Fibroblast of villous mesenchyme (primary cell): ENCODE results near the gene KDM2A. TPM values are rescaled to one million over a fixed set of nuclear protein-coding genes. Genes with fewer than 3 reads are reported as not detected.
"Not testable (repeated sequence)": the region's sequence is repeated elsewhere in the genome, so short reads cannot be mapped to it uniquely, and the experiment has no call there.

Experiments
- DNase-seq: peaks from one replicate; pipeline ENCODE4 v3.0.0-alpha.2; 2010; ENCODE audit warnings: low read depth
- H3K4me3 ChIP-seq: 2 replicates; pipeline ENCODE4 v1.5.1; 2011; ENCODE audit warnings: low read depth, mild to moderate bottlenecking, low read length
- CTCF ChIP-seq: IDR thresholded peaks from 2 replicates; pipeline ENCODE4 v1.5.1; 2012; ENCODE audit warnings: low read depth, mild to moderate bottlenecking, low read length; ENCODE audit not compliant: insufficient read depth
- total RNA-seq: library from RNA; depleted of rRNA; stranded (reverse); fragments of >200 nt; gene quantifications from 2 replicates; pipeline ENCODE4 v1.2.3, GENCODE V29; 2012

KDM2A gene
- total RNA-seq, 1 donor, result 50.5 TPM

DNA sequence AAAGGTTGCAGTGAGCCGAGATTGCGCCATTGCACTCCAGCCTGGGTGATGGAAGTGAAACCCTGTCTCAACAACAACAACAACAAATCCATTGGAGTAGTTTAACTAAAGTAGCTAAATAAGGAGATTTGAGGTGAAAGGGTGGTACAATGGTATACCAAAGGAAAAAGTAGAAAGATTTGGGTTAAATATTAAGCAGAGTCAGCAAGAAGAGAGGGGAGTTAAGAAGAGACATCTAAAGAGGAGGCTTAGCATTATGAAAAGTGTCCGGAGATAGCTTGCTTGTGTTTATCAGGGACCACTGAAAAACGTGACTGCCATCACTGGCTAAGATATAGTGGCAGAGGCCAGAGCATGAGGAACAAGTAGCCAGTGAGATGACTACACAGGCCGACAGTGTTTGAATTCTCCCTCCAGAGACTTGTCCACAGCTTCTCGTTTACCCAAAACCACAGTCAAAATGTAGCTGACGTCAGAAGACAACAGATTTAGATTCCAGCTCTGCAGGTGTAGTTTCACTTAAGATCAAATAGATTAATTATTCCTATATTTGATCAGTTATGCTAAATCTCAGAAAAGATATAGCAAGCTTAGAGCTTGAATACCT, 114.6 kb downstream of the KDM2A start:
- H3K4me3 ChIP-seq, result no peak overlapping the region
- DNase-seq, result no peak
- no peak for TF ChIP-seq CTCF

DNA sequence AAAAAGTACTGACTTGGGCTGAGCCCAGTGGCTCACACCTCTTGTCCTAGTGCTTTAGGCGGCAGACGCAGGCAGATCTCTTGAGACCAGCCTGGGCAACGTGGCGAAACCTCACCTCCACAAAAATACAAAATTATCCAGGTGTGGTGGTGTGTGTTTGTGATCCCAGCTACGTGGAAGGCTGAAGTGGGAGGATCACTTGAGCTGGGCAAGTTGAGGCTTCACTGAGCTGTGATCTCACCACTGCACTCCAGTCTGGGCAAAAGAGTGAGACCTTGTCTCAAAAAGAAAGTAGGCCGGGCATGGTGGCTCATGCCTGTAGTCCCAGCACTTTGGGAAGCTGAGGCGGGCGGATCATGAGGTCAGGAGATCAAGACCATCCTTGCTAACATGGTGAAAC, 115.5 kb downstream of the KDM2A start:
- not testable (repeated sequence) for H3K4me3 ChIP-seq, DNase-seq

GRCh38 chr11:67237574-67237973, 118.5 kb downstream of the KDM2A start:
- TF ChIP-seq CTCF, result no peak
- DNase-seq, result no peak
- no peak overlapping the region for H3K4me3 ChIP-seq

DNA sequence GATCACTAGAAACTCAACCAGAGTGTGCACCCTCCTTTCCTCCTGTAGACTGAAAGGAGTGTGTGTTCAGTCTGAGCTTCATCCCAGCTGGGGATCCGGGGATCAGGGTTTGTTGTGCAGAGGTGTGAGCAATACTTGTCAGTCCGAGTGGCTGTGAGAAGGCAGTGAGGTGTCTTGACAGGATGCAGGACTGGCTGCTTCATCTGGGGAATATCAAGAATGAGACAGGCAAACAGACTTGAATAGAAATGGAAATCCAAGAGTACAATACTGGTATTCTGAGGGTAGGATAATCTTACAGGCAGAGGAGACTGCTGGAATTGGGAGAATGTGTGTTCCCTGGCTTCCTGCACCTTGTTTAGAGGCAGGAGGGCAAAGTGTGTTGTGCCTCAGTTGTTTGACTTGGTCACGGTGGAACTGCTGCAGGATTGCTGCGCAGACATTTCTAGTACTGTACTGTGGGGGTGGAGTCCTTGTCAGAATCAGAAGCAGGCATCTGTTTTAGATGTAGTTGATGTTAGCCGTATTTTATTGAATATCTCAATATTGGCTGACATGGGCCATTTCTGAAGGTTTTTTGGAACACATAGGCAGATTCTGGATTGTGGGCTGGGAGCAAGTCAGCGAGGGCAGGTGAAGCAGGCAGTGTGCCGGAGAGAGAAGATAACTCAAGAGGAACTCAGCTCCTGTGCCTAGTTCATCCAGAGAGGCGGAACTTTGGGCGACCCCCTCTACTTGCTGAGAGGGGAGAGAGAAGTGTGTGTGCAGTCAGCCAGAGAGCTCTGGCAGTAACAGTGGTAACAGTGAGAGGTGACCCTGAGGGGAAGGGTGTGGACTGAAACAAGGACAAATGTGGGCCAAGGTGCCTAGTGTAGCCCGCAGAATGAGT, 120.1 kb downstream of the KDM2A start:
- peak overlapping the region; percentile 39 for H3K4me3 ChIP-seq
- DNase-seq, result peak; percentile 30
- TF ChIP-seq CTCF, result no peak

DNA sequence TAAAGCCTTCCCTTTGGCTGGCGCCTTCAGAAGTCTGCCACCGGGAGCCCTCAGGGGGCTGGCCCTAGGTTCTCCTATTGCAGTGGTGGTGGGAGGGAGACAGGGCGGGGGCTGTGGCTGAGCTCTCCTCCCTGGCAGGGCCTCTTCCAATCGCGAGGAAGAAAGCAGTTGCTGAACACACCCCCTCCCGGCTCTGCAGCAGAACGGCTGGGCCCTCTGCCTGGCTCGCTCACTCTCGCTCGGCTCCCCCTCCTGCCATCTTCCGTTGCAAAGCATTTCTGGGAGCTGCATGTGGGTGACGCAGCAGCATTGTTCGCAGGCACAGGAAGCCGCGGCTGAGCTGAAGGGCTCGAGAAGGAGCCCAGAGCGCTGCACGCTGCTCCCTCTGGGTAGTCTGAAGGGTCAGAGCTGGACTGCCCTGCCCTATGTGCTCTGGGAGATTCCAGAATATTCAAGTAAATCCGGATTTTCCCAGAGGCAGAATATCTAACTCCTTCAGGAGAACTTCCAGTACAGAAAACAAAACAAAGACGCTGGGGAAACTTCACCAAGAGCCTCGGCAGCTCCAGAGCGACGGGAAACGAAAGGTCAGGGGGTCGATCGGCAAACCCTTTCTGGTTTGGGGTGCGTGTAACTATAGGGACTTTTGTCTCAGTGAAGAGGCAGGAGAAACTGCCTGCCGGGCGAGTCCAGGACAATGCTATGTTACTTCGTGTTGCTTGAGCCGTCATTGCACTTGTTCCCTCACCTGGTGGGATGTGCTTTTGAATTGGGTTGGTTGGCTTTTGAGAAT, 120.9 kb downstream of the KDM2A start:
- peak overlapping the region; percentile 73 for H3K4me3 ChIP-seq
- peak; percentile 24 for TF ChIP-seq CTCF
- peak; percentile 99 for DNase-seq

DNA sequence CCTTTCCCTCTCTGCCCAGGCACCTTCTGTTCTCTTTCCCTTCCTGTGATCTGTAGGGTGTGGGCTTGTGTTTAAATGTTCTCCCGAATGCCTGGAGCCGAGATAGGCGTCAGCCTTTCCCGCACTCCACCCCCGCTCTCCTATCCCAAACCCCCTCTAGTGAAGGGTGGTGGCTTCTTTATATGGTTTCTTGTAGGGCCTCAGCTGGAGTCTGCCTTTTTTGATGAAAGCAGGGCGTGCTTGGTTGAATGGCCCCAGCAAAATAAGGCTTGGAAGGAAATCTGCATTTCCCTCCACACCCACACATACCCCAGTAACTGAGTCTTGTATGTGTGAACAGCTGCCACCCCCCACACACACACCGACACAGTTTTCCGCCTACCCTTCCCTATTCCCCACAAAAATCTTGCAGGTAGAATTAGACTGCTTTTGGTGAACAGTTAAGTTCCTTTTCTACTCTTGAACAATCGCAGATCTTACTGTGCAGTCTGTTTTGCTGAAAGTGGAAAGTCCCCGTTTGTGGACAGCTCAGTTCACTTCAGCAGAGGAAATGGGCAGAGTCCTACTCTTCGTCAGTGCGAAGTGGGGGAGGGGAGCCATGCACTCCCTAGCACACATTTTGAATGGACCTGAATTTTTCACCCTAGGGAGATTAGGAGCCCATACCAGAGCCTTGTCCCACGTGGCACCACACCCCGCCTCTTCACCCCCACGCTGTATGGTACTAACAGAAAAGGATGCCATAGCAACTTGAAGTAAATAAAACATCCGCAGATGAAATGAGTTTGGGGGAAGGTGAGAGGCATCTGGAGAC, 121.7 kb downstream of the KDM2A start:
- DNase-seq, result peak; percentile 77
- peak overlapping the region; percentile 73 for H3K4me3 ChIP-seq
- TF ChIP-seq CTCF, result no peak
